Measurements from ENCODE around the gene SH3BGR. TPM values are rescaled to one million over a fixed set of nuclear protein-coding genes. Genes with fewer than 3 reads are reported as not detected.

The SH3BGR gene
- polyA plus RNA-seq, 1 donor (not counting 4 experiments of a cell fraction or from before 2014, with no cell fraction given) = 1.4 TPM

DNA sequence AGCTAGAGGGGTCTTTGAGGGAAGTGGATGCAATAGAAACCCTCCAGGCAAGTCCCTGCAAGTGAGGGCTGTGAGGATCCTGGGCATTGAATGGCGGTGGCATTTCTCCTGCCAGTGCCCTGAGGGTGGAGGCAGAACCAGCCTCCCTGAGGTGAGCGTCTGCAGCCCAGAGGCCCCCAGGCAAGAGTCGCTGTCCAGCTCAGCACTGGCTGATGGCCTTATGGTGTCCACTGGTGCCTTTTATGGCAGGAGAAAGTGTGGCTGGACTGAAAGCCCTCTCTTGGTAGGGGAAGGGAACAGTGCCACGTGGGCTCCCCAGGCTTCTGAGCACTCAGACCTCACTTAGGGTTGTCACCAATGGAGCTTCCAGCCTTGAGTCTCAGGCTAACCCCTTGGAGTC, 77.3 kb downstream of the SH3BGR start:
- no peak overlapping the region for H2AFZ ChIP-seq (ENCODE audit: control insufficient read depth, low read length)
- TF ChIP-seq EZH2 (IDR thresholded peaks at IDR 0.05; ENCODE audit: low read length) = no peak
- TF ChIP-seq, protein P1, sequence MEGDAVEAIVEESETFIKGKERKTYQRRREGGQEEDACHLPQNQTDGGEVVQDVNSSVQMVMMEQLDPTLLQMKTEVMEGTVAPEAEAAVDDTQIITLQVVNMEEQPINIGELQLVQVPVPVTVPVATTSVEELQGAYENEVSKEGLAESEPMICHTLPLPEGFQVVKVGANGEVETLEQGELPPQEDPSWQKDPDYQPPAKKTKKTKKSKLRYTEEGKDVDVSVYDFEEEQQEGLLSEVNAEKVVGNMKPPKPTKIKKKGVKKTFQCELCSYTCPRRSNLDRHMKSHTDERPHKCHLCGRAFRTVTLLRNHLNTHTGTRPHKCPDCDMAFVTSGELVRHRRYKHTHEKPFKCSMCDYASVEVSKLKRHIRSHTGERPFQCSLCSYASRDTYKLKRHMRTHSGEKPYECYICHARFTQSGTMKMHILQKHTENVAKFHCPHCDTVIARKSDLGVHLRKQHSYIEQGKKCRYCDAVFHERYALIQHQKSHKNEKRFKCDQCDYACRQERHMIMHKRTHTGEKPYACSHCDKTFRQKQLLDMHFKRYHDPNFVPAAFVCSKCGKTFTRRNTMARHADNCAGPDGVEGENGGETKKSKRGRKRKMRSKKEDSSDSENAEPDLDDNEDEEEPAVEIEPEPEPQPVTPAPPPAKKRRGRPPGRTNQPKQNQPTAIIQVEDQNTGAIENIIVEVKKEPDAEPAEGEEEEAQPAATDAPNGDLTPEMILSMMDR (optimal IDR thresholded peaks at IDR 0.05 in 1 of 3, IDR thresholded peaks at IDR 0.05 in 1 of 3, conservative IDR thresholded peaks at IDR 0.05 in 1 of 3; ENCODE audit: extremely low read depth in 1 of 3, insufficient read depth in 2 of 3, low read length in 3 of 3) = no peak

DNA sequence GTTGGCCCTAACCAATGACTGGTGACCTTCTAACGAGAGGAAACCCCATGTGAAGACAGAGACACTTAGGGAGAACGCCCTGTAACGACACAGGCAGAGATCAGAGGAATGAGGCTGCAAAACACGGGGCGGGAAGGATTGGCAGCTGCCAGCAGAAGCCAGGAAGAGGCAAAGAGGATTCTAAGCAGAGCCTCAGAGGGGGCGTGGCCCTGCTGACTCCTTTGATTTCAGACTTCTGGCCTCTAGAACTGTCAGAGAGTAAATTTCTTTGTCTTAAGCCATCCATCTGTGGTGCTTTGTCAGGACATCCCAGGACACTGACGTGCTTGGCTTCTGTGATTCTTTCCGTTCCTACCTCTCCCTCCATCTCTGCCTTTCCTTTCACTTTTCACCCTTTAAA, 79.3 kb downstream of the SH3BGR start:
- TF ChIP-seq EZH2 (IDR thresholded peaks at IDR 0.05; ENCODE audit: low read length) = no peak
- TF ChIP-seq, protein P1 (optimal IDR thresholded peaks at IDR 0.05 in 1 of 3, IDR thresholded peaks at IDR 0.05 in 1 of 3, conservative IDR thresholded peaks at IDR 0.05 in 1 of 3; ENCODE audit: extremely low read depth in 1 of 3, insufficient read depth in 2 of 3, low read length in 3 of 3) = no peak
- Histone ChIP-seq H3K9me1 (ENCODE audit: control insufficient read depth, extremely low read depth, insufficient read depth, low read length) (no peaks in the 10 kb centered on the region), H3K27me3 (ENCODE audit: control insufficient read depth, extremely low read depth, insufficient read depth, low read length) (no peaks in the 10 kb centered on the region), H3K4me1 (ENCODE audit: control insufficient read depth, extremely low read depth, insufficient read depth, low read length) (no peaks in the 10 kb centered on the region), H3K27ac (ENCODE audit: control insufficient read depth, insufficient read depth, low read length) (no peak overlapping the region), H3K4me2 (ENCODE audit: control insufficient read depth, extremely low read depth, insufficient read depth, low read depth, low read length) (no peak overlapping the region), H3K9me3 (ENCODE audit: control insufficient read depth, low read depth, low read length) (no peaks in the 10 kb centered on the region), H3K36me3 (ENCODE audit: control insufficient read depth in 2 of 2, extremely low read depth in 1 of 2, insufficient read depth in 2 of 2, low read length in 2 of 2) (no peaks in the 10 kb centered on the region), H4K20me1 (ENCODE audit: control insufficient read depth, extremely low read depth, insufficient read depth, low read length) (no peaks in the 10 kb centered on the region), H3K9ac (ENCODE audit: control insufficient read depth, extremely low read depth, insufficient read depth, low read length) (no peak overlapping the region), H2AFZ (ENCODE audit: control insufficient read depth, low read length) (no peak overlapping the region), H3K79me2 (ENCODE audit: control insufficient read depth, insufficient read depth, low read length) (no peaks in the 10 kb centered on the region), H3K4me3 (ENCODE audit: control insufficient read depth in 2 of 3, extremely low read depth in 1 of 3, insufficient read depth in 2 of 3, low read depth in 1 of 3, low read length in 3 of 3) (no peak overlapping the region)
- no peak for FAIRE-seq
- dilution Hi-C loops (cut with MboI; ENCODE audit: extremely low pct_ligation_motif_present, low sequenced_read_pairs) = no loop called here
- no peak for DNase-seq (ENCODE audit: low read depth, low spot score)

More for the DNA sequence above, 77.3 kb downstream of the SH3BGR start:
- Histone ChIP-seq H4K20me1 (ENCODE audit: control insufficient read depth, extremely low read depth, insufficient read depth, low read length) (no peaks in the 10 kb centered on the region), H3K4me3 (ENCODE audit: control insufficient read depth in 2 of 3, extremely low read depth in 1 of 3, insufficient read depth in 2 of 3, low read depth in 1 of 3, low read length in 3 of 3) (no peak overlapping the region), H3K27ac (ENCODE audit: control insufficient read depth, insufficient read depth, low read length) (no peak overlapping the region), H3K27me3 (ENCODE audit: control insufficient read depth, extremely low read depth, insufficient read depth, low read length) (no peaks in the 10 kb centered on the region), H3K36me3 (ENCODE audit: control insufficient read depth in 2 of 2, extremely low read depth in 1 of 2, insufficient read depth in 2 of 2, low read length in 2 of 2) (no peaks in the 10 kb centered on the region), H3K9me3 (ENCODE audit: control insufficient read depth, low read depth, low read length) (no peaks in the 10 kb centered on the region), H3K4me2 (ENCODE audit: control insufficient read depth, extremely low read depth, insufficient read depth, low read depth, low read length) (no peak overlapping the region), H3K9ac (ENCODE audit: control insufficient read depth, extremely low read depth, insufficient read depth, low read length) (no peak overlapping the region), H3K79me2 (ENCODE audit: control insufficient read depth, insufficient read depth, low read length) (no peaks in the 10 kb centered on the region), H3K4me1 (ENCODE audit: control insufficient read depth, extremely low read depth, insufficient read depth, low read length) (no peaks in the 10 kb centered on the region), H3K9me1 (ENCODE audit: control insufficient read depth, extremely low read depth, insufficient read depth, low read length) (no peaks in the 10 kb centered on the region)
- dilution Hi-C loops (cut with MboI; ENCODE audit: extremely low pct_ligation_motif_present, low sequenced_read_pairs) = no loop called here
- DNase-seq (ENCODE audit: low read depth, low spot score) (no peak), FAIRE-seq (no peak)
